NT2/D1 (cell line): ENCODE results near the gene GAS2L1.

Experiments
- DNase-seq: peaks from one replicate; pipeline ENCODE4 v3.0.0-alpha.2; 2011; ENCODE audit warnings: low read depth, low spot score
- H3K27me3 ChIP-seq: 2 replicates; pipeline ENCODE4 v1.6.0; 2011; ENCODE audit warnings: mild to moderate bottlenecking; ENCODE audit not compliant: insufficient read length, insufficient read depth
- H3K36me3 ChIP-seq: 2 replicates; pipeline ENCODE4 v1.6.1; 2011; ENCODE audit warnings: mild to moderate bottlenecking, low read length, mixed read lengths; ENCODE audit not compliant: insufficient read depth, insufficient read length
- H3K4me1 ChIP-seq: 2 replicates; pipeline ENCODE4 v1.5.1; 2011; ENCODE audit not compliant: insufficient read depth, insufficient read length
- H3K4me3 ChIP-seq: 2 replicates; pipeline ENCODE4 v1.5.1; 2011; ENCODE audit warnings: low read depth; ENCODE audit not compliant: insufficient read length
- H3K9ac ChIP-seq: 2 replicates; pipeline ENCODE4 v1.6.0; 2011; ENCODE audit warnings: low read depth; ENCODE audit not compliant: insufficient read length
- H3K9me3 ChIP-seq: 2 replicates; pipeline ENCODE4 v1.5.1; 2011; ENCODE audit warnings: mild to moderate bottlenecking, low read length; ENCODE audit not compliant: insufficient read depth
- SUZ12 ChIP-seq: IDR thresholded peaks from 2 replicates; pipeline ENCODE4 v1.6.1; 2011; ENCODE audit not compliant: insufficient read length, insufficient read depth; ENCODE audit errors: extremely low read depth
- YY1 ChIP-seq: IDR thresholded peaks from 2 replicates; pipeline ENCODE4 v1.6.1; 2011; ENCODE audit not compliant: insufficient read length, insufficient read depth
- ZNF274 ChIP-seq: IDR thresholded peaks from 2 replicates; pipeline ENCODE4 v1.6.1; 2011; ENCODE audit warnings: mild to moderate bottlenecking, low read depth, low read length

GAS2L1 gene

GRCh38 chr22:29306835-29307595 lies 565 bp downstream of the GAS2L1 start:
- H3K9ac ChIP-seq, result peak overlapping the region; percentile 77
- peak overlapping the region; percentile 58 for H3K4me3 ChIP-seq
- DNase-seq, result peak; percentile 49
- H3K4me1 ChIP-seq, result peaks cover 25% of the 10 kb centered on the region
- H3K9me3 ChIP-seq, result no peaks in the 10 kb centered on the region
- no peaks in the 10 kb centered on the region for H3K27me3 ChIP-seq
- no peak for TF ChIP-seq YY1
- no peak for TF ChIP-seq ZNF274
- no peak for TF ChIP-seq SUZ12
- peaks cover 17% of the 10 kb centered on the region for H3K36me3 ChIP-seq

- Histone ChIP-seq H3K9me3 (no peaks in the 10 kb centered on the region), H3K27me3 (no peaks in the 10 kb centered on the region), H3K9ac (peak overlapping the region; percentile 72), H3K4me3 (peak overlapping the region; percentile 58), H3K36me3 (peaks cover 23% of the 10 kb centered on the region), H3K4me1 (peaks cover 25% of the 10 kb centered on the region)
- no peak for DNase-seq
- TF ChIP-seq YY1 (no peak), ZNF274 (no peak), SUZ12 (no peak)
Observed at GRCh38 chr22:29307596-29308147, 1.2 kb downstream of the GAS2L1 start.

- H3K9me3 ChIP-seq, result no peaks in the 10 kb centered on the region
- TF ChIP-seq YY1 (no peak), SUZ12 (no peak), ZNF274 (no peak)
- peak overlapping the region; percentile 44 for H3K9ac ChIP-seq
- no peak overlapping the region for H3K4me3 ChIP-seq
- peaks cover 27% of the 10 kb centered on the region for H3K4me1 ChIP-seq
- peaks cover 3% of the 10 kb centered on the region for H3K27me3 ChIP-seq
- no peak for DNase-seq
- H3K36me3 ChIP-seq, result peaks cover 29% of the 10 kb centered on the region
Observed at GRCh38 chr22:29308148-29308790, 1.8 kb downstream of the GAS2L1 start.

GRCh38 chr22:29308791-29309262 lies 2.4 kb downstream of the GAS2L1 start:
- no peak overlapping the region for H3K4me3 ChIP-seq
- peaks cover 29% of the 10 kb centered on the region for H3K36me3 ChIP-seq
- H3K4me1 ChIP-seq, result peaks cover 32% of the 10 kb centered on the region
- no peak for DNase-seq
- peak overlapping the region; percentile 44 for H3K9ac ChIP-seq
- TF ChIP-seq ZNF274 (no peak), YY1 (no peak), SUZ12 (no peak)
- no peaks in the 10 kb centered on the region for H3K9me3 ChIP-seq
- H3K27me3 ChIP-seq, result peaks cover 8% of the 10 kb centered on the region

- Histone ChIP-seq H3K4me3 (no peak overlapping the region), H3K27me3 (peaks cover 15% of the 10 kb centered on the region), H3K36me3 (peaks cover 29% of the 10 kb centered on the region), H3K9me3 (no peaks in the 10 kb centered on the region), H3K9ac (no peak overlapping the region), H3K4me1 (peaks cover 32% of the 10 kb centered on the region)
- no peak for TF ChIP-seq YY1
- no peak for TF ChIP-seq ZNF274
- no peak for TF ChIP-seq SUZ12
- DNase-seq, result no peak
Observed at GRCh38 chr22:29309332-29310064, 3.0 kb downstream of the GAS2L1 start.

- DNase-seq, result no peak
- Histone ChIP-seq H3K4me3 (no peak overlapping the region), H3K36me3 (peaks cover 29% of the 10 kb centered on the region), H3K27me3 (peaks cover 21% of the 10 kb centered on the region), H3K4me1 (peaks cover 29% of the 10 kb centered on the region), H3K9ac (no peak overlapping the region), H3K9me3 (no peaks in the 10 kb centered on the region)
- TF ChIP-seq SUZ12, result no peak
- no peak for TF ChIP-seq YY1
- TF ChIP-seq ZNF274, result no peak
Observed at GRCh38 chr22:29310065-29310862, 3.8 kb downstream of the GAS2L1 start.
